Liver (tissue), 9 donors: Measurements from ENCODE around the gene MSGN1. TPM values are rescaled to one million over a fixed set of nuclear protein-coding genes. Genes with fewer than 3 reads are reported as not detected.

Source experiments
- DNase-seq: peaks from one replicate; pipeline ENCODE4 v3.0.0-alpha.2; 2017; ENCODE audit warnings: low spot score
- H3K27ac ChIP-seq, 2 donors: one replicate each; pipeline ENCODE4 v1.7.0; 2013; ENCODE audit warnings: inconsistent platforms in 2 of 2, low read length in 2 of 2, control low read depth in 1 of 2, low read depth in 1 of 2, mild to moderate bottlenecking in 1 of 2
- H3K27me3 ChIP-seq, 4 donors: one replicate each; pipeline versions ENCODE4 v1.6.1 to v1.7.0; 2013; ENCODE audit warnings: low read length in 3 of 4, inconsistent platforms in 1 of 4, mild to moderate bottlenecking in 1 of 4, moderate library complexity in 1 of 4; ENCODE audit not compliant: control insufficient read depth in 4 of 4, insufficient read depth in 4 of 4
- H3K36me3 ChIP-seq, 4 donors: one replicate each; pipeline versions ENCODE4 v1.6.1 to v1.7.0; 2013; ENCODE audit warnings: low read length in 3 of 4, mild to moderate bottlenecking in 3 of 4, low read depth in 1 of 4, moderate library complexity in 1 of 4; ENCODE audit not compliant: control insufficient read depth in 4 of 4, insufficient read depth in 3 of 4
- H3K4me1 ChIP-seq, 4 donors: one replicate each; pipeline versions ENCODE4 v1.6.1 to v1.7.0; 2013; ENCODE audit warnings: low read length in 3 of 4, mild to moderate bottlenecking in 3 of 4, moderate library complexity in 1 of 4; ENCODE audit not compliant: control insufficient read depth in 4 of 4, insufficient read depth in 4 of 4
- H3K4me3 ChIP-seq, 3 donors: one replicate each; pipeline versions ENCODE4 v1.6.1 to v1.7.0; 2013; ENCODE audit warnings: low read length in 3 of 3, control low read depth in 1 of 3, low read depth in 1 of 3, mild to moderate bottlenecking in 1 of 3
- H3K9ac ChIP-seq, 2 donors: one replicate each; pipeline ENCODE4 v1.7.0; 2013; ENCODE audit warnings: low read length in 2 of 2, mild to moderate bottlenecking in 2 of 2, moderate library complexity in 2 of 2, control low read depth in 1 of 2, low read depth in 1 of 2
- H3K9me3 ChIP-seq, 4 donors: one replicate each; pipeline versions ENCODE4 v1.6.1 to v1.7.0; 2013; ENCODE audit warnings: low read length in 3 of 4; ENCODE audit not compliant: control insufficient read depth in 4 of 4
- ATF3 ChIP-seq: IDR thresholded peaks from 2 replicates; pipeline ENCODE4 v1.6.1; 2016; ENCODE audit warnings: antibody characterized with exemption
- EGR1 ChIP-seq, 2 donors: IDR thresholded peaks; 2 replicates each; pipeline ENCODE4 v1.6.1; 2016 to 2018; ENCODE audit warnings: antibody characterized with exemption in 2 of 2, low read depth in 2 of 2
- FOXA1 ChIP-seq: IDR thresholded peaks from 2 replicates; pipeline ENCODE4 v1.6.1; 2016; ENCODE audit warnings: antibody characterized with exemption
- FOXA2 ChIP-seq: IDR thresholded peaks from 2 replicates; pipeline ENCODE4 v1.6.1; 2016; ENCODE audit warnings: antibody characterized with exemption
- HNF4A ChIP-seq, 2 donors: conservative IDR thresholded peaks; 2 replicates each; pipeline ENCODE4 v1.6.1; 2016; ENCODE audit warnings: antibody characterized with exemption in 2 of 2, mild to moderate bottlenecking in 2 of 2
- HNF4G ChIP-seq: IDR thresholded peaks from 2 replicates; pipeline ENCODE4 v1.6.1; 2016; ENCODE audit warnings: antibody characterized with exemption
- JUND ChIP-seq, 2 donors: IDR thresholded peaks; 2 replicates each; pipeline ENCODE4 v1.6.1; 2016; ENCODE audit warnings: antibody characterized with exemption in 2 of 2
- MAX ChIP-seq: IDR thresholded peaks from 2 replicates; pipeline ENCODE4 v1.6.1; 2016; ENCODE audit warnings: antibody characterized with exemption
- NR2F2 ChIP-seq: IDR thresholded peaks from 2 replicates; pipeline ENCODE4 v1.6.1; 2016; ENCODE audit warnings: antibody characterized with exemption
- RAD21 ChIP-seq, 2 donors: IDR thresholded peaks; 2 replicates each; pipeline ENCODE4 v1.6.1; 2016; ENCODE audit warnings: antibody characterized with exemption in 2 of 2, mild to moderate bottlenecking in 2 of 2
- REST ChIP-seq: IDR thresholded peaks from 2 replicates; pipeline ENCODE4 v1.6.1; 2016; ENCODE audit warnings: antibody characterized with exemption, mild to moderate bottlenecking
- RXRA ChIP-seq, 2 donors: IDR thresholded peaks; 2 replicates each; pipeline ENCODE4 v1.6.1; 2017 to 2018; ENCODE audit warnings: antibody characterized with exemption in 2 of 2, mild to moderate bottlenecking in 1 of 2
- SP1 ChIP-seq: IDR thresholded peaks from 2 replicates; pipeline ENCODE4 v1.6.1; 2018; ENCODE audit warnings: antibody characterized with exemption, mild to moderate bottlenecking
- TAF1 ChIP-seq: conservative IDR thresholded peaks from 2 replicates; pipeline ENCODE4 v1.6.1; 2016; ENCODE audit warnings: antibody characterized with exemption, mild to moderate bottlenecking
- YY1 ChIP-seq: IDR thresholded peaks from 2 replicates; pipeline ENCODE4 v1.6.1; 2016; ENCODE audit warnings: antibody characterized with exemption, mild to moderate bottlenecking
- ZBTB33 ChIP-seq: IDR thresholded peaks from 2 replicates; pipeline ENCODE4 v1.6.1; 2016; ENCODE audit warnings: antibody characterized with exemption
- WGBS: extraction: QIAGEN DNeasy Blood & Tissue Kit; methylation state at CpG from one replicate; pipeline ENCODE4 v1.1.7; 2013; 5-methylcytosine and 5-hydroxymethylcytosine counted together
- polyA plus RNA-seq, 2 donors: library from polyadenylated mRNA; stranded (reverse) in 1 of 2; unstranded in 1 of 2; fragments of 200-250 nt in 1 of 2; fragments of >200 nt in 1 of 2; fragmentation: Nextera tagmentation in 1 of 2; extraction: Ambion mirVana in 1 of 2; gene quantifications; one replicate each; pipeline versions ENCODE4 v1.2.1 to v1.2.3, GENCODE V29; 2013 to 2015
- total RNA-seq, 2 donors: library from RNA; depleted of rRNA; stranded (reverse); fragments of >200 nt; gene quantifications; one replicate each; pipeline ENCODE4 v1.2.3, GENCODE V29; 2014
- donor health status: healthy.
- donor health status: healthy.
- donor health status: healthy.
- donor health status: healthy.
- donor health status: healthy.

The MSGN1 gene
- total and polyA plus RNA-seq, 4 donors = not detected

- WGBS = 67% methylated on average over 1 of the region's 1 CpG
- Histone ChIP-seq H3K36me3 (no peaks in the 10 kb centered on the region), H3K9me3 (no peaks in the 10 kb centered on the region), H3K4me3 (no peak overlapping the region), H3K4me1 (no peaks in the 10 kb centered on the region), H3K9ac (no peak overlapping the region), H3K27me3 (no peaks in the 10 kb centered on the region), H3K27ac (no peak overlapping the region)
- TF ChIP-seq RAD21 (IDR thresholded peaks at IDR 0.05) (no peak), ATF3 (no peak)
- no peak for DNase-seq
These were observed 23.7 kb upstream of the MSGN1 start for GRCh38 chr2:17792515-17792914.

GRCh38 chr2:17793296-17793695, 23.0 kb upstream of the MSGN1 start:
- Histone ChIP-seq H3K27ac (no peak overlapping the region), H3K9me3 (no peaks in the 10 kb centered on the region), H3K4me1 (no peaks in the 10 kb centered on the region), H3K4me3 (no peak overlapping the region), H3K27me3 (no peaks in the 10 kb centered on the region), H3K36me3 (no peaks in the 10 kb centered on the region), H3K9ac (no peak overlapping the region)
- TF ChIP-seq RAD21 (IDR thresholded peaks at IDR 0.05) (no peak), TAF1 (no peak), SP1 (no peak), FOXA2 (no peak), RXRA (IDR thresholded peaks at IDR 0.05) (no peak), EGR1 (IDR thresholded peaks at IDR 0.05; ENCODE audit: low read depth in 2 of 2) (no peak), YY1 (no peak), HNF4A (conservative IDR thresholded peaks at IDR 0.05) (no peak), MAX (no peak), REST (no peak), FOXA1 (no peak), JUND (IDR thresholded peaks at IDR 0.05) (no peak), HNF4G (no peak)
- no peak for DNase-seq
- WGBS = 79% methylated on average over 4 of the region's 4 CpGs

GRCh38 chr2:17793803-17794354, 22.4 kb upstream of the MSGN1 start:
- no peak for DNase-seq
- Histone ChIP-seq H3K27ac (no peak overlapping the region), H3K4me3 (no peak overlapping the region), H3K27me3 (no peaks in the 10 kb centered on the region), H3K9me3 (no peaks in the 10 kb centered on the region), H3K36me3 (no peaks in the 10 kb centered on the region), H3K4me1 (no peaks in the 10 kb centered on the region), H3K9ac (no peak overlapping the region)
- WGBS = 90% methylated on average over 6 of the region's 6 CpGs
- TF ChIP-seq ZBTB33 (no peak), REST (no peak), HNF4A (conservative IDR thresholded peaks at IDR 0.05) (no peak), NR2F2 (no peak), ATF3 (no peak), MAX (no peak), RXRA (IDR thresholded peaks at IDR 0.05) (no peak)
